Activated B cell treated with CpG ODN at 0.5 μM for 24 hours (primary cell): ENCODE measurements around the gene DBR1. TPM values are rescaled to one million over a fixed set of nuclear protein-coding genes. Genes with fewer than 3 reads are reported as not detected.

Experiments
- ATAC-seq: fragments of 200-7000 bp; cut with Tn5 transposase; one replicate; pipeline ENCODE4 v1.10.0; 2021; ENCODE audit warnings: low read depth, mild to moderate bottlenecking, moderate library complexity
- CTCF ChIA-PET: fragments of 350-600 bp; sonication (Branson Sonifier 250); formaldehyde crosslinking; loops from one replicate; lab custom pipeline; 2021; ENCODE audit warnings: antibody characterized with exemption; lab: Charles Lee
- POLR2A ChIA-PET: fragments of 350-600 bp; sonication (Branson Sonifier 250); formaldehyde crosslinking; loops from one replicate; lab custom pipeline; 2021; ENCODE audit warnings: antibody characterized with exemption; lab: Charles Lee
- DNase-seq: peaks from one replicate; pipeline ENCODE4 v3.0.0; 2022
- H3K27ac Mint-ChIP-seq: one replicate; pipeline ENCODE4 v1.8.0; 2020; ENCODE audit warnings: mixed read lengths
- H3K27me3 Mint-ChIP-seq: one replicate; pipeline ENCODE4 v1.8.0; 2021; ENCODE audit warnings: mixed read lengths
- H3K36me3 Mint-ChIP-seq: one replicate; pipeline ENCODE4 v1.8.0; 2021; ENCODE audit warnings: low read depth, mixed read lengths
- H3K4me1 Mint-ChIP-seq: one replicate; pipeline ENCODE4 v1.8.0; 2021; ENCODE audit warnings: mixed read lengths
- H3K4me3 Mint-ChIP-seq: one replicate; pipeline ENCODE4 v1.8.0; 2020; ENCODE audit warnings: mild to moderate bottlenecking, mixed read lengths
- H3K9me3 Mint-ChIP-seq: one replicate; pipeline ENCODE4 v1.8.0; 2020; ENCODE audit warnings: mixed read lengths
- CTCF ChIP-seq: fragments of 200-600 bp; IDR thresholded peaks from one replicate; pipeline ENCODE4 v1.8.0; 2022; ENCODE audit warnings: antibody characterized with exemption, mild to moderate bottlenecking
- intact Hi-C: fragments of 100-400 bp; cut with micrococcal nuclease; formaldehyde crosslinking; loops from one replicate; pipeline ENCODE4 v1.15.1; 2024
- total RNA-seq: library from RNA; stranded (reverse); gene quantifications from 2 replicates; pipeline ENCODE4 v1.2.3, GENCODE V29; 2022

The DBR1 gene, protein sequence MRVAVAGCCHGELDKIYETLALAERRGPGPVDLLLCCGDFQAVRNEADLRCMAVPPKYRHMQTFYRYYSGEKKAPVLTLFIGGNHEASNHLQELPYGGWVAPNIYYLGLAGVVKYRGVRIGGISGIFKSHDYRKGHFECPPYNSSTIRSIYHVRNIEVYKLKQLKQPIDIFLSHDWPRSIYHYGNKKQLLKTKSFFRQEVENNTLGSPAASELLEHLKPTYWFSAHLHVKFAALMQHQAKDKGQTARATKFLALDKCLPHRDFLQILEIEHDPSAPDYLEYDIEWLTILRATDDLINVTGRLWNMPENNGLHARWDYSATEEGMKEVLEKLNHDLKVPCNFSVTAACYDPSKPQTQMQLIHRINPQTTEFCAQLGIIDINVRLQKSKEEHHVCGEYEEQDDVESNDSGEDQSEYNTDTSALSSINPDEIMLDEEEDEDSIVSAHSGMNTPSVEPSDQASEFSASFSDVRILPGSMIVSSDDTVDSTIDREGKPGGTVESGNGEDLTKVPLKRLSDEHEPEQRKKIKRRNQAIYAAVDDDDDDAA
- total RNA-seq: 19.6 and 19.9 TPM in 2 replicates

- peaks cover 29% of the 10 kb centered on the region for H3K4me1 Mint-ChIP-seq
- peaks cover 32% of the 10 kb centered on the region for H3K36me3 Mint-ChIP-seq
- H3K9me3 Mint-ChIP-seq: no peaks in the 10 kb centered on the region
- ChIA-PET POLR2A (interaction anchor here (0.6 to 2.6 kb wide), 4 partner anchors 12 to 1978 kb away, joined by 3 to 42 read pairs (median 4); partner anchors contain the start of genes ARMC8 and MSL2), CTCF (interaction anchor here (1.3 to 1.6 kb wide), 2 partner anchors 13 to 742 kb away, joined by 3 to 6 read pairs; partner anchors contain the start of gene ARMC8)
- TF ChIP-seq CTCF: no peak
- ATAC-seq (peak; percentile 92), DNase-seq (peak; percentile 64)
- H3K27me3 Mint-ChIP-seq: no peaks in the 10 kb centered on the region
- H3K4me3 Mint-ChIP-seq: peak within 1 kb of the TSS; percentile 99
- intact Hi-C loops: loop anchor here (1.0 to 5.0 kb wide), 3 partner anchors 13 to 1982 kb away; partner anchors contain the start of genes ARMC8 and CEP70
- H3K27ac Mint-ChIP-seq: peak within 1 kb of the TSS; percentile 98
Observed at GRCh38 chr3:138174421-138175131, at the start of gene DBR1. DBR1 (minus strand) TSS chr3:138174921; CDS start chr3:138174795, 126 bp downstream.

- intact Hi-C loops: loop anchor here (5.0 kb wide), 1 partner anchor 36 kb away; the partner anchor contains the start of gene ARMC8
- POLR2A ChIA-PET: no interaction called here
- no peak overlapping the region for H3K27ac Mint-ChIP-seq
- CTCF ChIA-PET: no interaction called here
- H3K4me1 Mint-ChIP-seq: peaks cover 18% of the 10 kb centered on the region
- H3K36me3 Mint-ChIP-seq: peaks cover 75% of the 10 kb centered on the region
- DNase-seq (no peak), ATAC-seq (no peak)
- no peak for TF ChIP-seq CTCF
- H3K27me3 Mint-ChIP-seq: no peaks in the 10 kb centered on the region
- H3K4me3 Mint-ChIP-seq: no peak overlapping the region
- H3K9me3 Mint-ChIP-seq: no peaks in the 10 kb centered on the region
Observed at GRCh38 chr3:138222942-138223287, 48.2 kb upstream of the DBR1 start.

GRCh38 chr3:138222131-138222941, 47.6 kb upstream of the DBR1 start:
- intact Hi-C loops: loop anchor here (5.0 kb wide), 1 partner anchor 35 kb away; the partner anchor contains the start of gene ARMC8
- H3K27ac Mint-ChIP-seq: no peak overlapping the region

DNA sequence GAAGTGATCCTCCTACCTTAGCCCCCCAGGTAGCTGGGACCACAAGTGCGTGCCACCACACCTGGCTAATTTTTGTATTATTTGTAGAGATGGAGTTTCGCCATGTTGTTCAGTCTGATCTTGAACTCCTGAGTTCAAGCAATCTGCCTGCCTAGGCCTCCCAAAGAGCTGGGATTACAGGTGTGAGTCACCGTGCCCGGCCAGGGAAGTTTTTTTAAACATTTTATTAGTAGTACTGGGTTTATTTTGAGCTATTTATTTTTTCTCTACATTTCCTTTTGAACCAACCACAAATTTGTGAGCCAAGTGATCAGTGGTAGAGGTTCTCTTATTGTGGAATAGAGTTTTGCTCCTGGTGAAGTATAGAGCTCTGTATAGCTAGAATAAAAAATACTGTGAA, 46.1 kb upstream of the DBR1 start:
- intact Hi-C loops: loop anchor here (5.0 kb wide), 1 partner anchor 33 kb away; the partner anchor contains the start of gene ARMC8
- TF ChIP-seq CTCF: no peak
- POLR2A ChIA-PET: no interaction called here
- CTCF ChIA-PET: no interaction called here
- ATAC-seq: no peak
- DNase-seq: no peak
- Mint-ChIP-seq H3K27me3 (no peaks in the 10 kb centered on the region), H3K9me3 (no peaks in the 10 kb centered on the region), H3K4me1 (peaks cover 21% of the 10 kb centered on the region), H3K27ac (no peak overlapping the region), H3K36me3 (peaks cover 62% of the 10 kb centered on the region), H3K4me3 (no peak overlapping the region)

More at GRCh38 chr3:138222131-138222941, 47.6 kb upstream of the DBR1 start:
- peaks cover 21% of the 10 kb centered on the region for H3K4me1 Mint-ChIP-seq
- no peak for TF ChIP-seq CTCF
- ATAC-seq (no peak), DNase-seq (no peak)
- H3K4me3 Mint-ChIP-seq: no peak overlapping the region
- no peaks in the 10 kb centered on the region for H3K27me3 Mint-ChIP-seq
- H3K36me3 Mint-ChIP-seq: peaks cover 73% of the 10 kb centered on the region
- ChIA-PET POLR2A (no interaction called here), CTCF (no interaction called here)
- H3K9me3 Mint-ChIP-seq: no peaks in the 10 kb centered on the region
